ENCODE results near the gene MVD.

Gene MVD

DNA sequence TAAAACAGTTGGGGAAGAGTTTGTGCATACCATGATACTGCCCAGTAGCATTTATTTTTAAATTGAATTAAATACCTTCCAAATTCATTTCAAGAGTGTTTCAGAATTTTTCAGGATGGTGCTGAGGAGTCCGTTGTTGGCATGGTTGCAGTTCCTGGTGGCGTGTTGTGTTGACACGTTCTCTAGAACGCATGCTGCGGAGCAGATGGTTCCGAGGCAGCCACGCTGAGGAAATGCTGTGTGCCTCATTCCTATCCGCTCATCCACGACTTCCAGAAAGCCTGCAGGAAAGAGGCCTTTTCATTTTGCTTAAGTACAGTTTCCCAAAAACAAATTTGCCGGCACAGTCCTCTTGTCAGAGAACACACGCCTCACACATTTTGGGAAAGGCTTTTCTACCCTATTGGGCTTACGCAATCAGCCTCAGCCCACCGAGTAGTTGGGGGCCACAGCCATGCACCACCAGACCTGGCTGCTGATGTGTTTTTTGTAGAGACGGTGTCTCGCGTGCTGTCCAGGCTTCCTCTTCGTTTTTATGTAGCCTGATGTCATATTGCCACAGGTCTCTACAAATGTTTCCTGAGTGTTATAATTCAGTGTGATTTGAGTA, 56.6 kb downstream of the MVD start:
- Histone ChIP-seq H3K9me3 (no peaks in the 10 kb centered on the region), H3K27me3 (no peaks in the 10 kb centered on the region), H3K4me3 (ENCODE audit: low read depth, low read length) (no peak overlapping the region), H3K36me3 (peaks cover 81% of the 10 kb centered on the region), H3K4me1 (no peaks in the 10 kb centered on the region)
- no peak for DNase-seq
- TF ChIP-seq, protein P1, sequence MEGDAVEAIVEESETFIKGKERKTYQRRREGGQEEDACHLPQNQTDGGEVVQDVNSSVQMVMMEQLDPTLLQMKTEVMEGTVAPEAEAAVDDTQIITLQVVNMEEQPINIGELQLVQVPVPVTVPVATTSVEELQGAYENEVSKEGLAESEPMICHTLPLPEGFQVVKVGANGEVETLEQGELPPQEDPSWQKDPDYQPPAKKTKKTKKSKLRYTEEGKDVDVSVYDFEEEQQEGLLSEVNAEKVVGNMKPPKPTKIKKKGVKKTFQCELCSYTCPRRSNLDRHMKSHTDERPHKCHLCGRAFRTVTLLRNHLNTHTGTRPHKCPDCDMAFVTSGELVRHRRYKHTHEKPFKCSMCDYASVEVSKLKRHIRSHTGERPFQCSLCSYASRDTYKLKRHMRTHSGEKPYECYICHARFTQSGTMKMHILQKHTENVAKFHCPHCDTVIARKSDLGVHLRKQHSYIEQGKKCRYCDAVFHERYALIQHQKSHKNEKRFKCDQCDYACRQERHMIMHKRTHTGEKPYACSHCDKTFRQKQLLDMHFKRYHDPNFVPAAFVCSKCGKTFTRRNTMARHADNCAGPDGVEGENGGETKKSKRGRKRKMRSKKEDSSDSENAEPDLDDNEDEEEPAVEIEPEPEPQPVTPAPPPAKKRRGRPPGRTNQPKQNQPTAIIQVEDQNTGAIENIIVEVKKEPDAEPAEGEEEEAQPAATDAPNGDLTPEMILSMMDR (IDR thresholded peaks at IDR 0.05; ENCODE audit: low read depth, low read length) = no peak

DNA sequence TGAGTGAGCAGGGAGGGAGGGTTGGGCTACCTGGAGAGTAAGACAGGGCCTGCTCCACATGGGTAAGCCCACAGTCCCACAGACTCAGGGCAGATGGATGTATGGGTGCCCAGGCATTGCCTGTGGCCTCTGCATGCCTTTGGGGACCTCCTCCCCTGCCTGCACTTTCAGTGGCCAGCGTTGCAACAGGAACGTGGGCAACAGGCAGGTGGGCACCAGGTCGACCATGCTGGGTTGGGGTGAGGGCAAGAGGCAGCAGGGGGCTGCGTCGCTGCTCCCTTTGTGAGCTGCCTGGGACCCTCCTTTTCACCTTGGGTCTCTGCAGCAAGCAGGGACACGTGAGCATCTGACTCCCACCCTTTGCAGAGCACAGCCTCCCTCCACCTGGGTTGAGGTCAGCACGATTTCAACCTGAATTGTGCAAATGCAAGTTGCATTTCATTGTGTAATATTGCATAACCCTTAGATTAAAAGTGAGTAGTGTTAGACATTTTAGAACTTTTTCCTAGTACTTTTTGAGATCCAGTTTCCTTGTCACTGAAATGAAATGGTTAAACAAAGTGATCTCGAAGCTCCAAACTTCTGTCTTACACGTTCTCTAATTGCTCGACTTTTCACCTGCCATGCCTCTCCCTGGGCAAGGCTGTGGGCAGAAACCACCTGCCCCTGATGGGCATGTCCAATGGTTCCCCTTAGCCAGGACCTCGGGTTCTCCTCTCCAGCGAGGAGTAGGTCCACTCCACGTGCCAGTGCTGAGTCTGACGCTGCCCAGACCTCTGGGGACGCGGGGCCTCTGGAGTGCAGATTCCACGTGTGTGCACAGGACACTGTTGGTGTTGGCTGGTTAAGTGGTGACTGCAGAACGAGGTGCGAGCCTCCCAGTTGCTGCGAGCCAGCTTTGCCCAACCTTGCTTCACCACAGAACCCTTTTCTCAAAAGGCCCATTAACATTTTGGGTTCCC, 57.4 kb downstream of the MVD start:
- TF ChIP-seq, protein P1 (IDR thresholded peaks at IDR 0.05; ENCODE audit: low read depth, low read length) = no peak
- H3K4me1 ChIP-seq = no peaks in the 10 kb centered on the region
- H3K36me3 ChIP-seq = peaks cover 74% of the 10 kb centered on the region
- no peaks in the 10 kb centered on the region for H3K27me3 ChIP-seq
- no peak overlapping the region for H3K4me3 ChIP-seq (ENCODE audit: low read depth, low read length)
- H3K9me3 ChIP-seq = no peaks in the 10 kb centered on the region
- DNase-seq = no peak

DNA sequence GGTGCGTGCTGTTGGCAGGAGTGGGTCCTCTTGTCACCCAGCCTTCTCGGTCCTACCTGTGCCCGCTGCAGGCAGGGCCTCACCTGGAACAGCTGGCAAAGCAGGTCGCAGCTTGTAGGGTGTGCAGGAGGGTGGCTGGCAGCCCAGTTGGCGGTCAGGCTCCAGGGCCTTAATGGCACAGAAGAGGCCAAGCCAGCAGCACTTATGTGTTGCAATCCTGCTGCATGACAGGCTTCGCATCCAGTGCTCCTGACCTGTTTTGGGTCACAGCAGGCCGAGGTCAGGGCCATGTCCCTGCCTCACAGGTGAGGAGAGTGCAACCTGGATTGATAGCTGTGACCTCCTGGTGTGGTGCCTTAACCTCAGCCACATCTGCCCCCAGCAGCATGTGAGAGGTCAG, 60.8 kb downstream of the MVD start:
- no peak for DNase-seq
- TF ChIP-seq, protein P1 (IDR thresholded peaks at IDR 0.05; ENCODE audit: low read depth, low read length) = no peak
- Histone ChIP-seq H3K4me1 (no peaks in the 10 kb centered on the region), H3K9me3 (no peaks in the 10 kb centered on the region), H3K4me3 (ENCODE audit: low read depth, low read length) (no peak overlapping the region), H3K27me3 (no peaks in the 10 kb centered on the region), H3K36me3 (peaks cover 67% of the 10 kb centered on the region)

Measured in BE2C (cell line).